Ovary (tissue), 9 donors: ENCODE measurements around the gene CDIPT. TPM values are rescaled to one million over a fixed set of nuclear protein-coding genes. Genes with fewer than 3 reads are reported as not detected.

ENCODE experiments used
- DNase-seq, 5 donors: peaks; one replicate each; pipeline ENCODE4 v3.0.0-alpha.2; 2019 to 2020
- H3K27ac ChIP-seq, 2 donors: fragments of 200-600 bp; one replicate each; pipeline versions ENCODE4 v1.5.1 to v1.8.0; 2019 to 2022
- H3K27me3 ChIP-seq: fragments of 200-600 bp; one replicate; pipeline ENCODE4 v1.8.0; 2022
- H3K36me3 ChIP-seq: fragments of 200-600 bp; sonication (generic); one replicate; pipeline ENCODE4 v1.5.1; 2019
- H3K4me1 ChIP-seq: one replicate; pipeline ENCODE4 v1.8.1; 2013; ENCODE audit warnings: mild to moderate bottlenecking, moderate library complexity; ENCODE audit not compliant: insufficient read depth
- H3K4me3 ChIP-seq: fragments of 200-600 bp; sonication (generic); one replicate; pipeline ENCODE4 v1.5.1; 2017
- H3K9me3 ChIP-seq, 2 donors: fragments of 200-600 bp in 1 of 2; sonication (generic) in 1 of 2; one replicate each; pipeline versions ENCODE4 v1.5.1 to v1.8.1; 2013 to 2019; ENCODE audit warnings: mild to moderate bottlenecking in 1 of 2, moderate library complexity in 1 of 2
- EP300 ChIP-seq: sonication (generic); formaldehyde crosslinking; IDR thresholded peaks from one replicate; pipeline ENCODE4 v1.6.1; 2017; ENCODE audit warnings: antibody characterized with exemption
- POLR2A ChIP-seq: fragments of 450-650 bp; IDR thresholded peaks from one replicate; pipeline ENCODE4 v1.6.1; 2017; ENCODE audit warnings: antibody characterized with exemption, mild to moderate bottlenecking, moderate library complexity
- WGBS, 3 donors: extraction: QIAGEN DNeasy Blood & Tissue Kit in 1 of 3; methylation state at CpG; one replicate each; pipeline versions ENCODE4 v1.1.5 to v1.1.7; 2013 to 2017; 5-methylcytosine and 5-hydroxymethylcytosine counted together
- intact Hi-C, 4 donors: fragments of 100-400 bp; cut with DNase I; formaldehyde crosslinking; loops; one replicate each; pipeline versions ENCODE4 v1.11.0 to v1.15.1; 2022 to 2023
- polyA plus RNA-seq, 2 donors: library from polyadenylated mRNA; stranded (reverse); fragments of 200-250 nt in 1 of 2; fragments of 350-450 nt in 1 of 2; fragmentation: Illumina TruSeq in 1 of 2; extraction: RNeasy Lipid Tissue Mini Kit (QIAGEN cat#74804) in 1 of 2; gene quantifications; one replicate each; pipeline ENCODE4 v1.2.3, GENCODE V29; 2013 to 2014
- total RNA-seq, 7 donors: library from RNA; depleted of rRNA in 2 of 7; stranded (reverse); fragments of >200 nt in 2 of 7; fragmentation: NEBNext Ultra II Directional in 3 of 7; extraction: Animal tissue kit (Norgen Biotek cat#: 25700) in 3 of 7; gene quantifications; one replicate each; pipeline versions ENCODE4 v1.1.0 to v1.2.4, GENCODE V29; 2016 to 2023
- TF ChIP-seq, protein P1 (sequence below), 3 donors: fragments of 450-650 bp in 2 of 3; fragments of 200-600 bp in 1 of 3; IDR thresholded peaks; one replicate each; pipeline versions ENCODE4 v1.5.1 to v1.8.0; 2016 to 2022; ENCODE audit warnings: antibody characterized with exemption in 3 of 3, mild to moderate bottlenecking in 1 of 3
- donor health status: DM: no; HTN: no; CAD: no; lungs with moderate emphysema.
- donor health status: DM: no; HTN: no; CAD: no.
- donor health status: Bipolar disorder and iron deficiency.
- donor health status: DM: yes; HTN: yes; CAD: no.
- donor health status: DM: no; HTN: no; CAD: no.
- donor health status: DM: yes; HTN: yes; CAD: no.

CDIPT gene
- total and polyA plus RNA-seq, 9 donors, result 47.6 to 145 (median 110) TPM

- no peak overlapping the region for H3K27ac ChIP-seq
- no peaks in the 10 kb centered on the region for H3K36me3 ChIP-seq
- no peaks in the 10 kb centered on the region for H3K4me1 ChIP-seq
- H3K4me3 ChIP-seq, result no peak overlapping the region
- TF ChIP-seq POLR2A (no peak), EP300 (no peak)
- TF ChIP-seq, protein P1, sequence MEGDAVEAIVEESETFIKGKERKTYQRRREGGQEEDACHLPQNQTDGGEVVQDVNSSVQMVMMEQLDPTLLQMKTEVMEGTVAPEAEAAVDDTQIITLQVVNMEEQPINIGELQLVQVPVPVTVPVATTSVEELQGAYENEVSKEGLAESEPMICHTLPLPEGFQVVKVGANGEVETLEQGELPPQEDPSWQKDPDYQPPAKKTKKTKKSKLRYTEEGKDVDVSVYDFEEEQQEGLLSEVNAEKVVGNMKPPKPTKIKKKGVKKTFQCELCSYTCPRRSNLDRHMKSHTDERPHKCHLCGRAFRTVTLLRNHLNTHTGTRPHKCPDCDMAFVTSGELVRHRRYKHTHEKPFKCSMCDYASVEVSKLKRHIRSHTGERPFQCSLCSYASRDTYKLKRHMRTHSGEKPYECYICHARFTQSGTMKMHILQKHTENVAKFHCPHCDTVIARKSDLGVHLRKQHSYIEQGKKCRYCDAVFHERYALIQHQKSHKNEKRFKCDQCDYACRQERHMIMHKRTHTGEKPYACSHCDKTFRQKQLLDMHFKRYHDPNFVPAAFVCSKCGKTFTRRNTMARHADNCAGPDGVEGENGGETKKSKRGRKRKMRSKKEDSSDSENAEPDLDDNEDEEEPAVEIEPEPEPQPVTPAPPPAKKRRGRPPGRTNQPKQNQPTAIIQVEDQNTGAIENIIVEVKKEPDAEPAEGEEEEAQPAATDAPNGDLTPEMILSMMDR (IDR thresholded peaks at IDR 0.05), result no peak
- no peak for DNase-seq
- WGBS, 3 donors, result 71 to 73% (median 71%) methylated on average over 8 of the region's 8 CpGs
- intact Hi-C loops, result loop anchor here in 1 of 4 donors (10.0 kb wide), 1 partner anchor 136 kb away; no protein-coding TSS in a partner anchor
- no peaks in the 10 kb centered on the region for H3K27me3 ChIP-seq
- no peaks in the 10 kb centered on the region for H3K9me3 ChIP-seq
These were observed 5.5 kb upstream of the CDIPT start for GRCh38 chr16:29868396-29869009.

DNA sequence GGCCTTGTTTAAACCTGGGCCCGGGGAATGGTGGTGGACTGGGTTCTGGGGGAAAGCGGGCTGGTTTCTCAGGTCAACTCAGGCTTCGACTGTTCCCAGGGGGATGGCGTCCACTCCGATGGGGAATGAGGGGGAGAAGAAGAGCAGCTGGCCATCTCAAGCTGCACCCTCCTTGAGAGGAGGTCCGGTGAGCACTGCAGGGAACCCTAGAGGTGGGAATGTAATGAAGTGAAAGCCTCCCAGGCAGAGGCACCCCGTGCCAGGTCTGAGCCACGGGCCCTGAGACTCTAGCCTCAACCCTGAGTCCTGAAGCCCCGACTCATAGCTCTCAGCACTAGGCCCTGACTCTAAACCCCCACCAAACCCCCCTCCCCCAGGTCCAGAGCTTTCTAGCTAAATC lies 1.2 kb upstream of the CDIPT start:
- no peaks in the 10 kb centered on the region for H3K36me3 ChIP-seq
- no peak overlapping the region for H3K27ac ChIP-seq
- H3K9me3 ChIP-seq, result no peaks in the 10 kb centered on the region
- no peak for DNase-seq
- intact Hi-C loops, result loop anchor here in 1 of 4 donors (10.0 kb wide), 1 partner anchor 141 kb away; no protein-coding TSS in a partner anchor
- H3K4me3 ChIP-seq, result no peak overlapping the region
- H3K27me3 ChIP-seq, result no peaks in the 10 kb centered on the region
- 65 to 71% (median 66%) methylated on average over 9 of the region's 9 CpGs for WGBS, 3 donors
- H3K4me1 ChIP-seq, result peaks cover 4% of the 10 kb centered on the region
- TF ChIP-seq EP300 (no peak), POLR2A (no peak)
- TF ChIP-seq, protein P1 (IDR thresholded peaks at IDR 0.05), result no peak

- 21 to 28% (median 24%) methylated on average over 16 of the region's 16 CpGs for WGBS, 3 donors
These were observed 601 bp upstream of the CDIPT start for GRCh38 chr16:29863669-29863984.

GRCh38 chr16:29862383-29862883 lies 593 bp downstream of the CDIPT start:
- peaks cover 4% of the 10 kb centered on the region for H3K4me1 ChIP-seq
- DNase-seq, result no peak
- WGBS, 3 donors, result 1 to 2% (median 2%) methylated on average over 27 of the region's 27 CpGs
- intact Hi-C loops, result loop anchor here in 1 of 4 donors (10.0 kb wide), 1 partner anchor 142 kb away; no protein-coding TSS in a partner anchor
- H3K9me3 ChIP-seq, result no peaks in the 10 kb centered on the region
- TF ChIP-seq EP300, result no peak
- TF ChIP-seq POLR2A, result no peak
- TF ChIP-seq, protein P1 (IDR thresholded peaks at IDR 0.05), result no peak
- no peaks in the 10 kb centered on the region for H3K27me3 ChIP-seq
- H3K36me3 ChIP-seq, result no peaks in the 10 kb centered on the region
- H3K27ac ChIP-seq, result peak overlapping the region; percentile 89 to 93
- H3K4me3 ChIP-seq, result peak overlapping the region; percentile 77

More at GRCh38 chr16:29863669-29863984, 601 bp upstream of the CDIPT start:
- Histone ChIP-seq H3K27me3 (no peaks in the 10 kb centered on the region), H3K4me1 (peaks cover 4% of the 10 kb centered on the region), H3K9me3 (no peaks in the 10 kb centered on the region), H3K36me3 (no peaks in the 10 kb centered on the region), H3K27ac (peak overlapping the region; percentile 89 to 93), H3K4me3 (no peak overlapping the region)
- DNase-seq, result no peak
- intact Hi-C loops, result loop anchor here in 1 of 4 donors (10.0 kb wide), 1 partner anchor 141 kb away; no protein-coding TSS in a partner anchor
- TF ChIP-seq EP300 (no peak), POLR2A (no peak)
- TF ChIP-seq, protein P1 (IDR thresholded peaks at IDR 0.05), result peak in 1 of 3 donors; percentile 7
